HT1080 (cell line): ENCODE results near the gene ATE1. TPM values are rescaled to one million over a fixed set of nuclear protein-coding genes. Genes with fewer than 3 reads are reported as not detected.
"Not testable (repeated sequence)": the region's sequence is repeated elsewhere in the genome, so short reads cannot be mapped to it uniquely, and the experiment has no call there.

Experiments
- DNase-seq: peaks from one replicate; pipeline ENCODE4 v3.0.0-alpha.2; 2015; ENCODE audit warnings: low read depth
- polyA plus RNA-seq, 2 experiments: library from polyadenylated mRNA; depleted of rRNA; stranded (reverse); fragments of >200 nt; gene quantifications; 2 replicates each; pipeline ENCODE4 v1.2.3, GENCODE V29; 2015
- total RNA-seq: library from RNA; depleted of rRNA; stranded (reverse); fragments of >200 nt; shearing (Covaris generic); gene quantifications from 2 replicates; pipeline ENCODE4 v1.2.3, GENCODE V29; 2014; rRNA removed

Gene ATE1
- 22.2 and 25.8 TPM in 2 replicates for total RNA-seq
- polyA plus RNA-seq (2015; cell fraction: cytosol; rRNA removed): 20.5 and 24.7 TPM in 2 replicates
- polyA plus RNA-seq (2015; cell fraction: nucleus; rRNA removed): 17.8 and 19.7 TPM in 2 replicates

GRCh38 chr10:121927841-121928527 is at the start of gene ATE1:
Gene ATE1 (minus strand): TSS chr10:121928031. CDS start chr10:121927949, 82 bp downstream.
- peak; percentile 91 for DNase-seq

- no peak for DNase-seq
Observed at GRCh38 chr10:121976607-121977006, 48.8 kb upstream of the ATE1 start.

GRCh38 chr10:121975295-121976086 is 47.7 kb upstream of the ATE1 start:
- DNase-seq: no peak

GRCh38 chr10:121974535-121975294 is 46.9 kb upstream of the ATE1 start, which contains the start of gene NSMCE4A:
Gene NSMCE4A (minus strand): TSS chr10:121975217. CDS start chr10:121975165, 52 bp downstream.
- DNase-seq: peak; percentile 71

GRCh38 chr10:121974019-121974534 is 46.2 kb upstream of the ATE1 start:
- DNase-seq: peak; percentile 16

- not testable (repeated sequence) for DNase-seq
Observed at GRCh38 chr10:121969086-121969485, 41.3 kb upstream of the ATE1 start.

GRCh38 chr10:121965996-121966395 is 38.2 kb upstream of the ATE1 start:
- DNase-seq: no peak

- no peak for DNase-seq
Observed at GRCh38 chr10:121961456-121961855, 33.6 kb upstream of the ATE1 start.

GRCh38 chr10:121959671-121960070 is 31.8 kb upstream of the ATE1 start:
- no peak for DNase-seq

GRCh38 chr10:121956111-121957061 is 28.6 kb upstream of the ATE1 start:
- DNase-seq: peak; percentile 87

- peak; percentile 85 for DNase-seq
Observed at GRCh38 chr10:121952226-121952625, 24.4 kb upstream of the ATE1 start.

GRCh38 chr10:121949451-121949850 is 21.6 kb upstream of the ATE1 start:
- DNase-seq: no peak

GRCh38 chr10:121949049-121949448 is 21.2 kb upstream of the ATE1 start:
- no peak for DNase-seq

- DNase-seq: peak; percentile 76
Observed at GRCh38 chr10:121947343-121948330, 19.8 kb upstream of the ATE1 start.

GRCh38 chr10:121942749-121943416 is 15.1 kb upstream of the ATE1 start:
- peak; percentile 95 for DNase-seq

GRCh38 chr10:121941532-121941931 is 13.7 kb upstream of the ATE1 start:
- no peak for DNase-seq

GRCh38 chr10:121936295-121936694 is 8.5 kb upstream of the ATE1 start:
- DNase-seq: no peak

- DNase-seq: no peak
Observed at GRCh38 chr10:121935702-121936101, 7.9 kb upstream of the ATE1 start.
